Breast epithelium (tissue), 3 donors: Measurements from ENCODE around the gene EHF.

ENCODE experiments used
- POLR2A ChIP-seq: fragments of 450-650 bp; IDR thresholded peaks from one replicate; pipeline ENCODE4 v1.6.1; 2016; ENCODE audit warnings: antibody characterized with exemption, mild to moderate bottlenecking, moderate library complexity
- TF ChIP-seq, protein P1 (sequence below), 3 donors: fragments of 450-650 bp; IDR thresholded peaks; one replicate each; pipeline ENCODE4 v1.5.1; 2016 to 2017; ENCODE audit warnings: antibody characterized with exemption in 3 of 3, mild to moderate bottlenecking in 3 of 3, moderate library complexity in 3 of 3

DNA sequence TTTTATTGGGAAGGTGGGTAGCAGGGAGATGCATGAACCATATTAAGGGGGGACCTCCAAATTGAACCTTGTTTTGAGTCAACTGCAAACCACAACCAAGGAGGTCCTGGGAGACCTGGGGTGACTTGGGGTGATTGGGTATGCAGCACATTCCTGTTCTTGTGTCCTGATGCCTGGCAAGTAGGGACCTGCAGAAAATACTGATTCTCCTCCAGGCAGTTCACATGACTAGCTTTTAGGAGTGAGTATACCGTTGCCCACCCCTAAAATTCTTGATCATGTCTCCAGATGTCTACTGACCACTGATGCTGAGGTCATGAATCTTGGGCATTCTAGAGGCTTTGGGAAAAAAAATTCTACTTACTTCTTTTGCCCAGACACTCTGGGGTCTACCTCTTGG is 6.3 kb downstream of the EHF start:
- TF ChIP-seq, protein P1, sequence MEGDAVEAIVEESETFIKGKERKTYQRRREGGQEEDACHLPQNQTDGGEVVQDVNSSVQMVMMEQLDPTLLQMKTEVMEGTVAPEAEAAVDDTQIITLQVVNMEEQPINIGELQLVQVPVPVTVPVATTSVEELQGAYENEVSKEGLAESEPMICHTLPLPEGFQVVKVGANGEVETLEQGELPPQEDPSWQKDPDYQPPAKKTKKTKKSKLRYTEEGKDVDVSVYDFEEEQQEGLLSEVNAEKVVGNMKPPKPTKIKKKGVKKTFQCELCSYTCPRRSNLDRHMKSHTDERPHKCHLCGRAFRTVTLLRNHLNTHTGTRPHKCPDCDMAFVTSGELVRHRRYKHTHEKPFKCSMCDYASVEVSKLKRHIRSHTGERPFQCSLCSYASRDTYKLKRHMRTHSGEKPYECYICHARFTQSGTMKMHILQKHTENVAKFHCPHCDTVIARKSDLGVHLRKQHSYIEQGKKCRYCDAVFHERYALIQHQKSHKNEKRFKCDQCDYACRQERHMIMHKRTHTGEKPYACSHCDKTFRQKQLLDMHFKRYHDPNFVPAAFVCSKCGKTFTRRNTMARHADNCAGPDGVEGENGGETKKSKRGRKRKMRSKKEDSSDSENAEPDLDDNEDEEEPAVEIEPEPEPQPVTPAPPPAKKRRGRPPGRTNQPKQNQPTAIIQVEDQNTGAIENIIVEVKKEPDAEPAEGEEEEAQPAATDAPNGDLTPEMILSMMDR (IDR thresholded peaks at IDR 0.05) = no peak
- TF ChIP-seq POLR2A = no peak
